Heart left ventricle (tissue), 16 donors: ENCODE results near the gene PSEN1. TPM values are rescaled to one million over a fixed set of nuclear protein-coding genes. Genes with fewer than 3 reads are reported as not detected.

Experiments used
- ATAC-seq, 4 donors: fragments of 200-7000 bp; cut with Tn5 transposase; one replicate each; pipeline ENCODE4 v1.9.1; 2020 to 2022; ENCODE audit warnings: moderate library complexity in 4 of 4, mild to moderate bottlenecking in 3 of 4, moderate number of reproducible peaks in 1 of 4
- DNase-seq, 5 donors: peaks; one replicate each; pipeline ENCODE4 v3.0.0-alpha.2; 2020
- H3K27ac ChIP-seq, 12 donors: fragments of 200-600 bp; sonication (generic) in 4 of 12; one replicate each; pipeline versions ENCODE4 v1.5.0 to v1.8.0; 2016 to 2022; ENCODE audit warnings: mild to moderate bottlenecking in 2 of 12
- H3K27me3 ChIP-seq, 9 donors: fragments of 200-600 bp; sonication (generic) in 2 of 9; one replicate each; pipeline versions ENCODE4 v1.5.1 to v1.8.0; 2016 to 2022; ENCODE audit warnings: mild to moderate bottlenecking in 3 of 9
- H3K36me3 ChIP-seq, 9 donors: fragments of 200-600 bp; sonication (generic) in 2 of 9; one replicate each; pipeline versions ENCODE4 v1.5.0 to v1.8.0; 2018 to 2022; ENCODE audit warnings: mild to moderate bottlenecking in 2 of 9
- H3K4me1 ChIP-seq, 12 donors: fragments of 200-600 bp; sonication (generic) in 4 of 12; one replicate each; pipeline versions ENCODE4 v1.5.0 to v1.8.0; 2016 to 2022; ENCODE audit warnings: mild to moderate bottlenecking in 3 of 12
- H3K4me3 ChIP-seq, 12 donors: fragments of 200-600 bp; sonication (generic) in 4 of 12; one replicate each; pipeline versions ENCODE4 v1.5.0 to v1.8.0; 2017 to 2022; ENCODE audit warnings: mild to moderate bottlenecking in 9 of 12, moderate library complexity in 4 of 12
- H3K9me3 ChIP-seq, 12 donors: fragments of 200-600 bp; sonication (generic) in 4 of 12; one replicate each; pipeline versions ENCODE4 v1.5.0 to v1.8.0; 2016 to 2022; ENCODE audit warnings: mild to moderate bottlenecking in 1 of 12
- POLR2A ChIP-seq, 2 donors: fragments of 450-650 bp; IDR thresholded peaks; one replicate each; pipeline ENCODE4 v1.6.1; 2017; ENCODE audit warnings: antibody characterized with exemption in 2 of 2, mild to moderate bottlenecking in 2 of 2, moderate library complexity in 2 of 2
- WGBS, 4 donors: extraction: QIAGEN DNeasy Blood & Tissue Kit in 2 of 4; methylation state at CpG; one replicate each; pipeline versions ENCODE4 v1.1.5 to v1.1.7; 2013 to 2018; 5-methylcytosine and 5-hydroxymethylcytosine counted together
- intact Hi-C, 10 donors: fragments of 100-400 bp; cut with DNase I; formaldehyde crosslinking; loops; one replicate each; pipeline versions ENCODE4 v1.11.1 to v1.14.2; 2022
- polyA plus RNA-seq, 2 donors: library from polyadenylated mRNA; stranded (reverse); fragments of 200-250 nt; gene quantifications; one replicate each; pipeline ENCODE4 v1.2.3, GENCODE V29; 2013
- total RNA-seq, 9 donors: library from RNA; depleted of rRNA in 2 of 9; stranded (reverse); fragments of >200 nt in 2 of 9; fragmentation: NEBNext Ultra II Directional in 3 of 9; extraction: Animal tissue kit (Norgen Biotek cat#: 25700) in 3 of 9; gene quantifications; one replicate each; pipeline versions ENCODE4 v1.1.0 to v1.2.4, GENCODE V29; 2016 to 2023
- TF ChIP-seq, protein P1 (sequence below), 12 donors: fragments of 200-600 bp; sonication (generic) in 4 of 12; IDR thresholded peaks; one replicate each; pipeline versions ENCODE4 v1.5.0 to v1.8.0; 2018 to 2022; ENCODE audit warnings: antibody characterized with exemption in 12 of 12, mild to moderate bottlenecking in 5 of 12
- donor health status: ischemic (EF 13 %, LVEDD 7.1; RV severe dilation, severe dysfunction).
- donor health status: healthy with polysubstance abuse.
- donor health status: DM: no; HTN: yes; CAD: no.
- donor health status: DM: no; HTN: no; CAD: no.
- donor health status: ischemic (EF 25% LVEDD 6.9; RV normal size, moderate dysfunction).
- donor health status: ischemic (EF 25% LVEDD 5.7; RV mildly dilated, moderate dysfunction).
- donor health status: healthy.
- donor health status: DM: yes; HTN: yes; CAD: no.
- donor health status: ischemic (EF 35%, LVEDD 5.7; RV mildly dilated, moderate dysfunction).
- donor health status: nonischemic (EF 11% LVEDD 7.7; RV severe dilation, severe dysfunction).
- donor health status: DM: yes; HTN: yes; CAD: no.
- donor health status: PGD.
- donor health status: ischemic (EF 29% LVEDD 5.4; RV normal size, mild dysfunction).
- donor health status: nonischemic (EF 23%, LVEDD 6.1; RV moderate dilation, normal function).

Gene PSEN1
- total and polyA plus RNA-seq, 11 donors, result 11.6 to 44.1 (median 22.4) TPM

- Histone ChIP-seq H3K36me3 (no peaks in the 10 kb centered on the region), H3K4me3 (no peak overlapping the region), H3K27ac (no peak overlapping the region), H3K9me3 (no peaks in the 10 kb centered on the region), H3K4me1 (peaks cover 0 to 14% (median 5%) of the 10 kb centered on the region in 12 donors), H3K27me3 (peaks cover 0 to 16% (median 8%) of the 10 kb centered on the region in 9 donors)
- intact Hi-C loops, result no loop called here
- ATAC-seq (no peak), DNase-seq (no peak)
- TF ChIP-seq POLR2A (IDR thresholded peaks at IDR 0.05), result no peak
- TF ChIP-seq, protein P1, sequence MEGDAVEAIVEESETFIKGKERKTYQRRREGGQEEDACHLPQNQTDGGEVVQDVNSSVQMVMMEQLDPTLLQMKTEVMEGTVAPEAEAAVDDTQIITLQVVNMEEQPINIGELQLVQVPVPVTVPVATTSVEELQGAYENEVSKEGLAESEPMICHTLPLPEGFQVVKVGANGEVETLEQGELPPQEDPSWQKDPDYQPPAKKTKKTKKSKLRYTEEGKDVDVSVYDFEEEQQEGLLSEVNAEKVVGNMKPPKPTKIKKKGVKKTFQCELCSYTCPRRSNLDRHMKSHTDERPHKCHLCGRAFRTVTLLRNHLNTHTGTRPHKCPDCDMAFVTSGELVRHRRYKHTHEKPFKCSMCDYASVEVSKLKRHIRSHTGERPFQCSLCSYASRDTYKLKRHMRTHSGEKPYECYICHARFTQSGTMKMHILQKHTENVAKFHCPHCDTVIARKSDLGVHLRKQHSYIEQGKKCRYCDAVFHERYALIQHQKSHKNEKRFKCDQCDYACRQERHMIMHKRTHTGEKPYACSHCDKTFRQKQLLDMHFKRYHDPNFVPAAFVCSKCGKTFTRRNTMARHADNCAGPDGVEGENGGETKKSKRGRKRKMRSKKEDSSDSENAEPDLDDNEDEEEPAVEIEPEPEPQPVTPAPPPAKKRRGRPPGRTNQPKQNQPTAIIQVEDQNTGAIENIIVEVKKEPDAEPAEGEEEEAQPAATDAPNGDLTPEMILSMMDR (IDR thresholded peaks at IDR 0.05), result no peak
- 84 to 88% (median 86%) methylated on average over 10 to 13 of the region's 13 CpGs for WGBS, 4 donors
Observed at GRCh38 chr14:73249564-73250316, 113.4 kb downstream of the PSEN1 start.

- H3K36me3 ChIP-seq, result no peaks in the 10 kb centered on the region
- H3K27ac ChIP-seq, result no peak overlapping the region
- ATAC-seq (no peak), DNase-seq (no peak)
- TF ChIP-seq, protein P1 (IDR thresholded peaks at IDR 0.05), result no peak
- no peak for TF ChIP-seq POLR2A (IDR thresholded peaks at IDR 0.05)
- H3K4me1 ChIP-seq, result peaks cover 0 to 11% (median 4%) of the 10 kb centered on the region in 12 donors
- intact Hi-C loops, result no loop called here
- 85 to 93% (median 89%) methylated on average over 10 to 11 of the region's 11 CpGs for WGBS, 4 donors
- H3K4me3 ChIP-seq, result no peak overlapping the region
- no peaks in the 10 kb centered on the region for H3K9me3 ChIP-seq
- peaks cover 0 to 11% (median 5%) of the 10 kb centered on the region in 9 donors for H3K27me3 ChIP-seq
Observed at GRCh38 chr14:73250317-73250713, 114.0 kb downstream of the PSEN1 start.

- intact Hi-C loops, result no loop called here
- H3K36me3 ChIP-seq, result no peaks in the 10 kb centered on the region
- no peaks in the 10 kb centered on the region for H3K9me3 ChIP-seq
- H3K27me3 ChIP-seq, result peaks cover 0 to 4% (median 0%) of the 10 kb centered on the region in 9 donors
- H3K4me3 ChIP-seq, result no peak overlapping the region
- ATAC-seq, result no peak
- TF ChIP-seq POLR2A (IDR thresholded peaks at IDR 0.05), result no peak
- TF ChIP-seq, protein P1 (IDR thresholded peaks at IDR 0.05), result no peak
- DNase-seq, result no peak
- H3K4me1 ChIP-seq, result peaks cover 0 to 5% (median 0%) of the 10 kb centered on the region in 12 donors
- H3K27ac ChIP-seq, result no peak overlapping the region
- WGBS, 4 donors, result 92 to 94% (median 92%) methylated on average over 25 to 27 of the region's 27 CpGs
Observed at GRCh38 chr14:73250781-73251500, 114.6 kb downstream of the PSEN1 start.

GRCh38 chr14:73251516-73252215, 115.4 kb downstream of the PSEN1 start:
- Histone ChIP-seq H3K27ac (no peak overlapping the region), H3K4me1 (no peaks in the 10 kb centered on the region), H3K4me3 (no peak overlapping the region), H3K27me3 (no peaks in the 10 kb centered on the region), H3K9me3 (no peaks in the 10 kb centered on the region), H3K36me3 (no peaks in the 10 kb centered on the region)
- intact Hi-C loops, result no loop called here
- 93 to 96% (median 95%) methylated on average over 21 to 30 of the region's 30 CpGs for WGBS, 4 donors
- DNase-seq (no peak), ATAC-seq (no peak)
- TF ChIP-seq, protein P1 (IDR thresholded peaks at IDR 0.05), result no peak
- TF ChIP-seq POLR2A (IDR thresholded peaks at IDR 0.05), result no peak
